Measurements from ENCODE around the gene SNX1.
"Not testable (repeated sequence)": the region's sequence is repeated elsewhere in the genome, so short reads cannot be mapped to it uniquely, and the experiment has no call there.

SNX1 gene

GRCh38 chr15:64071931-64072765 is 23.6 kb upstream of the SNX1 start:
- peak in 1 of 42 donors; percentile 30 for DNase-seq
- intact Hi-C loops (cut with DNase I) = no loop called here

- no peak for DNase-seq
- intact Hi-C loops (cut with DNase I) = no loop called here
Measured at GRCh38 chr15:64072812-64073211, 23.0 kb upstream of the SNX1 start.

- peak in 1 of 42 donors; percentile 18 for DNase-seq
- intact Hi-C loops (cut with DNase I) = not testable (repeated sequence)
Measured at GRCh38 chr15:64073496-64073895, 22.3 kb upstream of the SNX1 start.

GRCh38 chr15:64082757-64083156 is 13.0 kb upstream of the SNX1 start:
- intact Hi-C loops (cut with DNase I) = no loop called here
- no peak for DNase-seq

GRCh38 chr15:64089543-64090280 is 6.1 kb upstream of the SNX1 start:
- intact Hi-C loops (cut with DNase I) = no loop called here
- peak in 2 of 42 donors; percentile 12 to 36 for DNase-seq

GRCh38 chr15:64090527-64090926 is 5.3 kb upstream of the SNX1 start:
- intact Hi-C loops (cut with DNase I) = no loop called here
- DNase-seq = peak in 2 of 42 donors; percentile 38

- no peak for DNase-seq
- intact Hi-C loops (cut with DNase I) = no loop called here
Measured at GRCh38 chr15:64092075-64092820, 3.5 kb upstream of the SNX1 start.

- intact Hi-C loops (cut with DNase I) = no loop called here
- DNase-seq = peak in 18 of 42 donors; percentile 14 to 64 (median 35)
Measured at GRCh38 chr15:64092864-64093626, 2.7 kb upstream of the SNX1 start.

- intact Hi-C loops (cut with DNase I) = no loop called here
Measured at GRCh38 chr15:64093627-64094417, 2.0 kb upstream of the SNX1 start, which contains the start of gene CIAO2A. CIAO2A (minus strand) TSS chr15:64093838; CDS start chr15:64093768, 70 bp downstream.

GRCh38 chr15:64095431-64095794 is 369 bp upstream of the SNX1 start:
- DNase-seq = no peak
- intact Hi-C loops (cut with DNase I) = no loop called here

More at GRCh38 chr15:64093627-64094417, 2.0 kb upstream of the SNX1 start, which contains the start of gene CIAO2A:
- peak; percentile 90 to 99 (median 97) for DNase-seq

GRCh38 chr15:64096668-64097384 is 1.0 kb downstream of the SNX1 start:
- peak in 1 of 42 donors; percentile 19 for DNase-seq
- intact Hi-C loops (cut with DNase I) = loop anchor here (2.0 kb wide), 1 partner anchor 56 kb away; no protein-coding TSS in a partner anchor

GRCh38 chr15:64099379-64099778 is 3.6 kb downstream of the SNX1 start:
- intact Hi-C loops (cut with DNase I) = no loop called here
- DNase-seq = no peak

GRCh38 chr15:64100958-64101357 is 5.2 kb downstream of the SNX1 start:
- intact Hi-C loops (cut with DNase I) = no loop called here
- DNase-seq = no peak

GRCh38 chr15:64102497-64102896 is 6.7 kb downstream of the SNX1 start:
- no peak for DNase-seq

GRCh38 chr15:64105113-64105704 is 9.4 kb downstream of the SNX1 start:
- intact Hi-C loops (cut with DNase I) = no loop called here
- DNase-seq = peak in 8 of 42 donors; percentile 25 to 58 (median 35)

More at GRCh38 chr15:64102497-64102896, 6.7 kb downstream of the SNX1 start:
- intact Hi-C loops (cut with DNase I) = no loop called here

- DNase-seq = no peak
- intact Hi-C loops (cut with DNase I) = no loop called here
Measured at GRCh38 chr15:64107337-64107736, 11.6 kb downstream of the SNX1 start.

Data from head of caudate nucleus (tissue), 42 donors.